ENCODE results near the gene ITPR1.

The ITPR1 gene

GRCh38 chr3:4841776-4842440 lies 348.8 kb downstream of the ITPR1 start (continued):
- no peak for TF ChIP-seq ZNF280C (tag by site-specific recombination; IDR thresholded peaks at IDR 0.05)
- no peak for TF ChIP-seq ZFHX2 (tag by site-specific recombination; conservative IDR thresholded peaks at IDR 0.05)
- no peak for TF ChIP-seq ZNF354C (tag by site-specific recombination; IDR thresholded peaks at IDR 0.05; ENCODE audit: borderline replicate concordance, low read depth)
- TF ChIP-seq ZBTB8A (tag by site-specific recombination; IDR thresholded peaks at IDR 0.05) = no peak
- TF ChIP-seq ZBTB20 (tag by site-specific recombination; IDR thresholded peaks at IDR 0.05) = no peak
- no peak for TF ChIP-seq INSM2 (tag by site-specific recombination; IDR thresholded peaks at IDR 0.05)
- TF ChIP-seq ZNF660 (tag by site-specific recombination; IDR thresholded peaks at IDR 0.05) = no peak
- TF ChIP-seq ZNF433 (tag by site-specific recombination; IDR thresholded peaks at IDR 0.05; ENCODE audit: low read depth) = no peak
- TF ChIP-seq TRIM28 (IDR thresholded peaks at IDR 0.05; ENCODE audit: borderline replicate concordance, low read length) = no peak
- no peak for TF ChIP-seq ZNF146 (tag by site-specific recombination; IDR thresholded peaks at IDR 0.05)
- no peak for TF ChIP-seq ZNF169 (tag by site-specific recombination; IDR thresholded peaks at IDR 0.05)

- Histone ChIP-seq H3K4me1 (ENCODE audit: control insufficient read depth, insufficient read depth, low read length) (no peaks in the 10 kb centered on the region), H3K27ac (ENCODE audit: extremely low read depth, low read depth, low read length) (no peak overlapping the region), H3K4me3 (ENCODE audit: low read depth, low read length) (no peak overlapping the region), H3K9me3 (ENCODE audit: control insufficient read depth, insufficient read depth, low read depth, low read length) (no peaks in the 10 kb centered on the region), H3K36me3 (ENCODE audit: control insufficient read depth in 2 of 2, insufficient read depth in 1 of 2, low read length in 2 of 2) (no peaks in the 10 kb centered on the region)
- TF ChIP-seq ZNF138 (tag by site-specific recombination; IDR thresholded peaks at IDR 0.05; ENCODE audit: borderline replicate concordance) = no peak
- ChIA-PET CTCF (interaction anchor here (0.6 to 1.3 kb wide), 2 partner anchors 111 to 123 kb away, joined by 3 read pairs; no protein-coding TSS in a partner anchor), POLR2A (interaction anchor here (1.2 kb wide), 1 partner anchor 135 kb away, joined by 8 read pairs; the partner anchor contains the start of gene BHLHE40)
These were observed 350.5 kb downstream of the ITPR1 start for GRCh38 chr3:4843619-4844018.

GRCh38 chr3:4845882-4846281 lies 352.7 kb downstream of the ITPR1 start:
- Histone ChIP-seq H3K4me1 (ENCODE audit: control insufficient read depth, insufficient read depth, low read length) (0 out of 2 replicates have a peak, but pooled peaks cover 2% of the 10 kb centered on the region), H3K36me3 (ENCODE audit: control insufficient read depth in 2 of 2, insufficient read depth in 1 of 2, low read length in 2 of 2) (no peaks in the 10 kb centered on the region), H3K4me3 (ENCODE audit: low read depth, low read length) (no peak overlapping the region), H3K9me3 (ENCODE audit: control insufficient read depth, insufficient read depth, low read depth, low read length) (no peaks in the 10 kb centered on the region), H3K27ac (ENCODE audit: extremely low read depth, low read depth, low read length) (no peak overlapping the region)
- ChIA-PET CTCF (interaction anchor here (1.1 kb wide), 1 partner anchor 36 kb away, joined by 3 read pairs; no protein-coding TSS in a partner anchor), POLR2A (no interaction called here)
- TF ChIP-seq SCRT2 (tag by site-specific recombination; IDR thresholded peaks at IDR 0.05) (no peak), ZXDB (tag by site-specific recombination; IDR thresholded peaks at IDR 0.05) (no peak), ZNF175 (tag by site-specific recombination; IDR thresholded peaks at IDR 0.05) (no peak), MEIS1 (CRISPR knock-in tag; IDR thresholded peaks at IDR 0.05; ENCODE audit: borderline replicate concordance) (no peak), ZFP3 (tag by site-specific recombination; IDR thresholded peaks at IDR 0.05; ENCODE audit: low read depth) (no peak), ZNF76 (tag by site-specific recombination; IDR thresholded peaks at IDR 0.05; ENCODE audit: borderline replicate concordance, low read depth) (no peak), ZFP37 (tag by site-specific recombination; IDR thresholded peaks at IDR 0.05) (no peak), ZNF184 (tag by site-specific recombination; IDR thresholded peaks at IDR 0.05) (no peak)

Data from HEK293 (cell line).